Panc1 (cell line): ENCODE results near the gene CDK14. TPM values are rescaled to one million over a fixed set of nuclear protein-coding genes. Genes with fewer than 3 reads are reported as not detected.

Source experiments
- ATAC-seq: fragments of 200-7000 bp; cut with Tn5 transposase; 2 replicates; pipeline ENCODE4 v1.9.1; 2020; ENCODE audit warnings: mild to moderate bottlenecking, moderate library complexity
- BruUV-seq: library from RNA; stranded (reverse); fragments of 400-500 nt; replicated peaks from 2 replicates; lab custom pipeline; 2021; lab: Mats Ljungman, UMichigan
- CTCF ChIA-PET: fragments of 300-600 bp; sonication (Branson Sonifier 250); formaldehyde crosslinking; loops from one replicate; lab custom pipeline; 2022; ENCODE audit warnings: antibody characterized with exemption; lab: Charles Lee
- POLR2A ChIA-PET: fragments of 300-600 bp; sonication (Branson Sonifier 250); formaldehyde crosslinking; loops from one replicate; lab custom pipeline; 2022; ENCODE audit warnings: antibody characterized with exemption; lab: Charles Lee
- DNase-seq: peaks from one replicate; pipeline ENCODE4 v3.0.0-alpha.2; 2010; ENCODE audit warnings: low read depth, low spot score
- H3K27ac ChIP-seq: 2 replicates; pipeline ENCODE4 v1.5.1; 2011; ENCODE audit warnings: mild to moderate bottlenecking, low read length, inconsistent platforms
- H3K27me3 ChIP-seq: fragments of 200-500 bp; sonication (Bioruptor generic); 2 replicates; pipeline ENCODE4 v1.6.0; 2014; ENCODE audit warnings: low read length, inconsistent platforms; ENCODE audit not compliant: control insufficient read depth, insufficient read depth
- H3K36me3 ChIP-seq: fragments of 200-500 bp; sonication (Bioruptor generic); 2 replicates; pipeline ENCODE4 v1.5.1; 2014; ENCODE audit warnings: inconsistent platforms, mild to moderate bottlenecking, low read length, moderate library complexity; ENCODE audit not compliant: control insufficient read depth, insufficient read depth
- H3K4me1 ChIP-seq: 2 replicates; pipeline ENCODE4 v1.5.1; 2011; ENCODE audit warnings: inconsistent platforms, mild to moderate bottlenecking, low read length, moderate library complexity; ENCODE audit not compliant: control insufficient read depth, insufficient read depth
- H3K4me3 ChIP-seq, 2 experiments: 2 replicates each; pipeline ENCODE4 v1.5.1; 2011 to 2012; ENCODE audit warnings: low read depth in 2 of 2, low read length in 2 of 2, mild to moderate bottlenecking in 2 of 2, inconsistent platforms in 1 of 2, moderate library complexity in 1 of 2
- H3K9me3 ChIP-seq: fragments of 200-500 bp; sonication (Bioruptor generic); 2 replicates; pipeline ENCODE4 v1.5.1; 2014; ENCODE audit warnings: low read depth, mild to moderate bottlenecking, inconsistent platforms, low read length, moderate library complexity; ENCODE audit not compliant: control insufficient read depth, insufficient read depth
- POLR2AphosphoS5 ChIP-seq: IDR thresholded peaks from 2 replicates; pipeline ENCODE4 v1.6.1; 2012; ENCODE audit warnings: mild to moderate bottlenecking, low read depth, low read length, moderate library complexity
- SIN3A ChIP-seq: IDR thresholded peaks from 2 replicates; pipeline ENCODE4 v1.6.1; 2012; ENCODE audit warnings: low read depth, mild to moderate bottlenecking, low read length, moderate library complexity, borderline replicate concordance; ENCODE audit not compliant: insufficient read depth
- TCF7L2 ChIP-seq: IDR thresholded peaks from 2 replicates; pipeline ENCODE4 v1.6.1; 2011; ENCODE audit warnings: mild to moderate bottlenecking, low read depth, low read length, inconsistent platforms
- in situ Hi-C: cut with HindIII; loops from 2 replicates; pipeline ENCODE4 v1.10.0; 2016; ENCODE audit warnings: low sequenced_read_pairs, low pct_unique_long_range_greater_than_20kb
- intact Hi-C: fragments of 100-400 bp; cut with micrococcal nuclease; formaldehyde crosslinking; loops from one replicate; pipeline ENCODE4 v1.10.0; 2022; ENCODE audit not compliant: unreplicated experiment
- total RNA-seq: library from RNA; stranded (reverse); gene quantifications from one replicate; pipeline ENCODE4 v1.2.1, GENCODE V29; 2021; ENCODE audit not compliant: unreplicated experiment
- TF ChIP-seq, protein P1 (sequence below), 2 experiments: IDR thresholded peaks; 2 replicates each; pipeline ENCODE4 v1.6.1; 2011 to 2012; ENCODE audit warnings: low read depth in 2 of 2, control low read depth in 1 of 2, low read length in 1 of 2, mild to moderate bottlenecking in 1 of 2, moderate library complexity in 1 of 2; ENCODE audit not compliant: insufficient read depth in 1 of 2
- TF ChIP-seq, protein P2 (sequence below): fragments of 450-650 bp; IDR thresholded peaks from 2 replicates; pipeline ENCODE4 v1.5.1; 2017; ENCODE audit warnings: mild to moderate bottlenecking

The CDK14 gene
- total RNA-seq, 1 experiment from 2014 or later = 3.0 TPM

GRCh38 chr7:90828601-90829000, 232.5 kb downstream of the CDK14 start:
- ATAC-seq (no peak), DNase-seq (no peak)
- no peaks in the 10 kb centered on the region for H3K27me3 ChIP-seq
- no TSS peak for BruUV-seq
- in situ Hi-C loops (no loop called here), intact Hi-C loops (no loop called here)
- no peak for TF ChIP-seq TCF7L2
- no peak for TF ChIP-seq POLR2AphosphoS5
- TF ChIP-seq, protein P1, sequence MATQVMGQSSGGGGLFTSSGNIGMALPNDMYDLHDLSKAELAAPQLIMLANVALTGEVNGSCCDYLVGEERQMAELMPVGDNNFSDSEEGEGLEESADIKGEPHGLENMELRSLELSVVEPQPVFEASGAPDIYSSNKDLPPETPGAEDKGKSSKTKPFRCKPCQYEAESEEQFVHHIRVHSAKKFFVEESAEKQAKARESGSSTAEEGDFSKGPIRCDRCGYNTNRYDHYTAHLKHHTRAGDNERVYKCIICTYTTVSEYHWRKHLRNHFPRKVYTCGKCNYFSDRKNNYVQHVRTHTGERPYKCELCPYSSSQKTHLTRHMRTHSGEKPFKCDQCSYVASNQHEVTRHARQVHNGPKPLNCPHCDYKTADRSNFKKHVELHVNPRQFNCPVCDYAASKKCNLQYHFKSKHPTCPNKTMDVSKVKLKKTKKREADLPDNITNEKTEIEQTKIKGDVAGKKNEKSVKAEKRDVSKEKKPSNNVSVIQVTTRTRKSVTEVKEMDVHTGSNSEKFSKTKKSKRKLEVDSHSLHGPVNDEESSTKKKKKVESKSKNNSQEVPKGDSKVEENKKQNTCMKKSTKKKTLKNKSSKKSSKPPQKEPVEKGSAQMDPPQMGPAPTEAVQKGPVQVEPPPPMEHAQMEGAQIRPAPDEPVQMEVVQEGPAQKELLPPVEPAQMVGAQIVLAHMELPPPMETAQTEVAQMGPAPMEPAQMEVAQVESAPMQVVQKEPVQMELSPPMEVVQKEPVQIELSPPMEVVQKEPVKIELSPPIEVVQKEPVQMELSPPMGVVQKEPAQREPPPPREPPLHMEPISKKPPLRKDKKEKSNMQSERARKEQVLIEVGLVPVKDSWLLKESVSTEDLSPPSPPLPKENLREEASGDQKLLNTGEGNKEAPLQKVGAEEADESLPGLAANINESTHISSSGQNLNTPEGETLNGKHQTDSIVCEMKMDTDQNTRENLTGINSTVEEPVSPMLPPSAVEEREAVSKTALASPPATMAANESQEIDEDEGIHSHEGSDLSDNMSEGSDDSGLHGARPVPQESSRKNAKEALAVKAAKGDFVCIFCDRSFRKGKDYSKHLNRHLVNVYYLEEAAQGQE (IDR thresholded peaks at IDR 0.05; ENCODE audit: insufficient read depth in 1 of 2, low read depth in 2 of 2, low read length in 1 of 2) = no peak
- no peak for TF ChIP-seq SIN3A
- TF ChIP-seq, protein P2, sequence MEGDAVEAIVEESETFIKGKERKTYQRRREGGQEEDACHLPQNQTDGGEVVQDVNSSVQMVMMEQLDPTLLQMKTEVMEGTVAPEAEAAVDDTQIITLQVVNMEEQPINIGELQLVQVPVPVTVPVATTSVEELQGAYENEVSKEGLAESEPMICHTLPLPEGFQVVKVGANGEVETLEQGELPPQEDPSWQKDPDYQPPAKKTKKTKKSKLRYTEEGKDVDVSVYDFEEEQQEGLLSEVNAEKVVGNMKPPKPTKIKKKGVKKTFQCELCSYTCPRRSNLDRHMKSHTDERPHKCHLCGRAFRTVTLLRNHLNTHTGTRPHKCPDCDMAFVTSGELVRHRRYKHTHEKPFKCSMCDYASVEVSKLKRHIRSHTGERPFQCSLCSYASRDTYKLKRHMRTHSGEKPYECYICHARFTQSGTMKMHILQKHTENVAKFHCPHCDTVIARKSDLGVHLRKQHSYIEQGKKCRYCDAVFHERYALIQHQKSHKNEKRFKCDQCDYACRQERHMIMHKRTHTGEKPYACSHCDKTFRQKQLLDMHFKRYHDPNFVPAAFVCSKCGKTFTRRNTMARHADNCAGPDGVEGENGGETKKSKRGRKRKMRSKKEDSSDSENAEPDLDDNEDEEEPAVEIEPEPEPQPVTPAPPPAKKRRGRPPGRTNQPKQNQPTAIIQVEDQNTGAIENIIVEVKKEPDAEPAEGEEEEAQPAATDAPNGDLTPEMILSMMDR = no peak
- no peak overlapping the region for H3K4me3 ChIP-seq
- ChIA-PET CTCF (no interaction called here), POLR2A (no interaction called here)
- no peaks in the 10 kb centered on the region for H3K36me3 ChIP-seq
- H3K9me3 ChIP-seq = no peaks in the 10 kb centered on the region
- no peak overlapping the region for H3K27ac ChIP-seq
- H3K4me1 ChIP-seq = no peaks in the 10 kb centered on the region

- DNase-seq (no peak), ATAC-seq (no peak)
- BruUV-seq = no TSS peak
- in situ Hi-C loops (no loop called here), intact Hi-C loops (no loop called here)
- ChIA-PET CTCF (no interaction called here), POLR2A (no interaction called here)
- H3K27me3 ChIP-seq = no peaks in the 10 kb centered on the region
- no peaks in the 10 kb centered on the region for H3K36me3 ChIP-seq
- no peak overlapping the region for H3K27ac ChIP-seq
- no peaks in the 10 kb centered on the region for H3K9me3 ChIP-seq
- TF ChIP-seq, protein P2 = no peak
- TF ChIP-seq POLR2AphosphoS5 (no peak), TCF7L2 (no peak), SIN3A (no peak)
- TF ChIP-seq, protein P1 (IDR thresholded peaks at IDR 0.05; ENCODE audit: insufficient read depth in 1 of 2, low read depth in 2 of 2, low read length in 1 of 2) = no peak
- no peak overlapping the region for H3K4me3 ChIP-seq
- H3K4me1 ChIP-seq = no peaks in the 10 kb centered on the region
These were observed 234.2 kb downstream of the CDK14 start for GRCh38 chr7:90830308-90830707.
